K562 (cell line): ENCODE data around the gene PDE1C. TPM values are rescaled to one million over a fixed set of nuclear protein-coding genes. Genes with fewer than 3 reads are reported as not detected.

Source experiments
- ATAC-seq: fragments of 200-7000 bp; cut with Tn5 transposase; 3 replicates; pipeline ENCODE4 v1.9.1; 2020; ENCODE audit warnings: moderate library complexity
- BruUV-seq: library from RNA; stranded (reverse); fragments of 400-500 nt; replicated peaks from 2 replicates; lab custom pipeline; 2021; lab: Mats Ljungman, UMichigan
- CTCF ChIA-PET: fragments of 300-600 bp; formaldehyde crosslinking; extraction: SDS; loops from one replicate; lab custom pipeline; 2021; ENCODE audit warnings: low intra/inter-chr PET ratio; lab: Yijun Ruan, JAX
- POLR2A ChIA-PET: fragments of 300-600, 350-650 bp; sonication (Branson Sonifier 250); formaldehyde crosslinking; extraction: SDS; loops from one replicate; lab custom pipeline; 2021; ENCODE audit warnings: antibody characterized with exemption, inconsistent platforms; lab: Yijun Ruan, JAX
- DNase-seq, 4 experiments: peaks; one replicate each; pipeline versions ENCODE4 v3.0.0 to v3.0.0-alpha.2; 2011 to 2018; ENCODE audit warnings: low spot score in 3 of 4, mixed read lengths in 3 of 4; ENCODE audit errors: extremely low read depth in 1 of 4
- FAIRE-seq: peaks from 2 replicates; lab custom pipeline; 2011; peaks lifted over from hg19 to GRCh38; lab: Jason Lieb, UNC
- H2AFZ ChIP-seq: 2 replicates; pipeline ENCODE4 v1.6.0; 2011; ENCODE audit warnings: low read depth, low read length, control low read depth, inconsistent platforms
- H3K27ac ChIP-seq: fragments of 200-600 bp; 3 replicates; pipeline ENCODE4 v1.8.0; 2011; ENCODE audit warnings: low read depth, mild to moderate bottlenecking, control low read depth, inconsistent platforms, low read length, moderate library complexity, mixed read lengths; ENCODE audit errors: extremely low read depth
- H3K27me3 ChIP-seq, 2 experiments: fragments of 300-600 bp in 1 of 2; 2 replicates in 1 of 2; 3 replicates in 1 of 2; pipeline versions ENCODE4 v1.6.0 to v1.8.0; 2011; ENCODE audit warnings: inconsistent platforms in 2 of 2, low read length in 2 of 2, mild to moderate bottlenecking in 1 of 2, mixed read lengths in 1 of 2, moderate library complexity in 1 of 2; ENCODE audit not compliant: control insufficient read depth in 2 of 2, insufficient read depth in 2 of 2
- H3K36me3 ChIP-seq: fragments of 300-600 bp; 3 replicates; pipeline ENCODE4 v1.8.0; 2011; ENCODE audit warnings: mild to moderate bottlenecking, low read length, inconsistent platforms; ENCODE audit not compliant: control insufficient read depth, insufficient read depth
- H3K4me1 ChIP-seq, 2 experiments: fragments of 200-600 bp in 1 of 2; replicated peaks in 1 of 2; 2 replicates in 1 of 2; 3 replicates in 1 of 2; pipeline versions ENCODE4 v1.5.1 to v1.8.0; 2011; ENCODE audit warnings: inconsistent platforms in 2 of 2, low read length in 2 of 2, mild to moderate bottlenecking in 1 of 2, mixed read lengths in 1 of 2, moderate library complexity in 1 of 2; ENCODE audit not compliant: control insufficient read depth in 2 of 2, insufficient read depth in 2 of 2
- H3K4me2 ChIP-seq: 2 replicates; pipeline ENCODE4 v1.6.1; 2011; ENCODE audit warnings: low read length, control low read depth, inconsistent platforms, mixed read lengths; ENCODE audit not compliant: insufficient read depth
- H3K4me3 ChIP-seq: fragments of 200-600 bp; sonication (generic), shearing (Covaris generic); 2 replicates; pipeline ENCODE4 v1.5.1; 2016; ENCODE audit warnings: control low read depth, inconsistent platforms
- H3K79me2 ChIP-seq: fragments of 200-600 bp; 3 replicates; pipeline ENCODE4 v1.8.0; 2011; ENCODE audit warnings: low read length, inconsistent platforms; ENCODE audit not compliant: control insufficient read depth, insufficient read depth
- H3K9ac ChIP-seq, 2 experiments: 2 replicates each; pipeline versions ENCODE4 v1.6.0 to v1.6.1; 2011; ENCODE audit warnings: low read depth in 2 of 2, low read length in 2 of 2, control low read depth in 1 of 2, inconsistent platforms in 1 of 2, mild to moderate bottlenecking in 1 of 2, mixed read lengths in 1 of 2; ENCODE audit not compliant: insufficient read depth in 1 of 2
- H3K9me1 ChIP-seq: one replicate; pipeline ENCODE4 v1.6.0; 2011; ENCODE audit warnings: inconsistent platforms, mild to moderate bottlenecking, low read length, moderate library complexity; ENCODE audit not compliant: control insufficient read depth, insufficient read depth
- H3K9me3 ChIP-seq: replicated peaks from 2 replicates; pipeline ENCODE4 v1.5.1; 2011; ENCODE audit warnings: low read depth, low read length, inconsistent platforms; ENCODE audit not compliant: control insufficient read depth, insufficient read depth
- H4K20me1 ChIP-seq: replicated peaks from 2 replicates; pipeline ENCODE4 v1.6.1; 2011; ENCODE audit warnings: low read length, inconsistent platforms, mixed read lengths; ENCODE audit not compliant: control insufficient read depth, insufficient read depth
- FIP1L1 ChIP-seq: fragments of 200-400 bp; formaldehyde crosslinking; IDR thresholded peaks from 2 replicates; pipeline ENCODE4 v1.6.1; 2018; ENCODE audit warnings: mild to moderate bottlenecking, low read depth, low read length; ENCODE audit not compliant: poor library complexity, severe bottlenecking
- MCM5 ChIP-seq: fragments of 450-650 bp; IDR thresholded peaks from 2 replicates; pipeline ENCODE4 v1.6.1; 2016; ENCODE audit warnings: low read depth
- STAT6 ChIP-seq: sonication (generic); formaldehyde crosslinking; IDR thresholded peaks from 2 replicates; pipeline ENCODE4 v1.8.1; 2023; ENCODE audit warnings: mild to moderate bottlenecking, missing genetic modification reagents
- WGBS: fragments of 100-300 bp; shearing (Covaris generic); methylation state at CpG from one replicate; pipeline ENCODE4 v1.1.6; 2016; ENCODE audit warnings: low coverage, mixed read lengths; ENCODE audit not compliant: insufficient coverage; ENCODE audit errors: missing lambda C conversion rate; 5-methylcytosine and 5-hydroxymethylcytosine counted together
- in situ Hi-C: fragments of 300-500 bp; cut with MboI; formaldehyde crosslinking; loops from 4 replicates; pipeline ENCODE4 v1.15.0; 2018; ENCODE audit warnings: inconsistent platforms, mixed read lengths
- intact Hi-C: fragments of 100-400 bp; cut with micrococcal nuclease; formaldehyde crosslinking; loops from 2 replicates; pipeline ENCODE4 v1.14.2; 2022
- polyA plus RNA-seq, 8 experiments: library from polyadenylated mRNA; depleted of rRNA in 4 of 8; stranded (reverse) in 5 of 8; unstranded in 3 of 8; fragments of >200 nt; fragmentation: Nextera tagmentation in 2 of 8; fragmentation: Illumina TruSeq in 1 of 8; extraction: Ambion mirVana in 2 of 8; extraction: Trizol in 1 of 8; gene quantifications; 2 replicates each; pipeline versions ENCODE4 v1.2.1 to v1.2.3, GENCODE V29; 2011 to 2014; ENCODE audit warnings: inconsistent platforms in 1 of 8, missing spikeins in 1 of 8
- total RNA-seq, 7 experiments: library from RNA; depleted of rRNA in 6 of 7; stranded (reverse); fragments of >200 nt in 6 of 7; fragmentation: Illumina TruSeq in 2 of 7; extraction: Trizol in 2 of 7; gene quantifications; 2 replicates each; pipeline versions ENCODE4 v1.2.1 to v1.2.3, GENCODE V29; 2011 to 2021; ENCODE audit warnings: low replicate concordance in 1 of 7

PDE1C gene
- total and polyA plus RNA-seq, 9 of the 15 experiments (the other 6 are each of a cell fraction or from before 2014, with no cell fraction given) = under 0.01 to 0.01 TPM; not detected in 7

GRCh38 chr7:31767686-31768358, 302.4 kb downstream of the PDE1C start:
- Histone ChIP-seq H3K4me2 (no peak overlapping the region), H3K4me3 (no peak overlapping the region), H4K20me1 (no peaks in the 10 kb centered on the region), H2AFZ (no peak overlapping the region), H3K79me2 (no peaks in the 10 kb centered on the region), H3K27me3 (no peaks in the 10 kb centered on the region), H3K9ac (no peak overlapping the region)
- ATAC-seq = no peak
- WGBS = 0% methylated on average over 4 of the region's 4 CpGs
- CTCF ChIA-PET = no interaction called here
- BruUV-seq = no TSS peak
- TF ChIP-seq MCM5 = no peak
- TF ChIP-seq FIP1L1 = no peak
- no peak for TF ChIP-seq STAT6 (CRISPR knock-in tag)
- TF ChIP-seq, all 486 proteins: peak for 0
- no peaks in the 10 kb centered on the region for H3K9me1 ChIP-seq
- no peak for FAIRE-seq
- no peak overlapping the region for H3K27ac ChIP-seq
- in situ Hi-C loops = no loop called here
- no peaks in the 10 kb centered on the region for H3K4me1 ChIP-seq
- no peaks in the 10 kb centered on the region for H3K9me3 ChIP-seq
- POLR2A ChIA-PET = interaction anchor here (0.6 kb wide), 1 partner anchor 122 kb away, joined by 3 read pairs; no protein-coding TSS in a partner anchor
- H3K36me3 ChIP-seq = no peaks in the 10 kb centered on the region
- intact Hi-C loops = no loop called here
- no peak for DNase-seq
